ENCODE data around the gene GPR146.

DNA sequence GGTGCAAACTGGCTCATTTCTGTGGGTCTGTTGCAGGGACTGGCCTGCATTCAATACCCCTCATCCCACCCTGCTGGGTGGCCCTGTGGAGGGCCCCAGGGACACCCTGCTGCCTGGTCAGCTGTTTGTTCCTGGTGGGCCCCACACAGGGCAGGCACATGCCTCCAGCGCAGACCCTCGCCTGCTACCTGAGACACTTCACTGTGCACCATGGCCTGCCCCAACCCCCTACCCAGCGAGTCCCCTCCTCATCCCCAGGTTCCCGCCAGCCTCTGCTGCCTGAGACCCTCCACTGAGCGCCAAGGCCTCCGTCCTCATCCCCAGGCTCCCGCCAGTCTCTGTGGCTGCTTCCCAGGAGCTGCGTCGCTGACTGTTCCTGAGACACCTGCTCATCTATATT, 16.8 kb downstream of the GPR146 start:
- TF ChIP-seq CBX5 (CRISPR knock-in tag; IDR thresholded peaks at IDR 0.05; ENCODE audit: borderline replicate concordance) (no peak), ZFX (CRISPR knock-in tag; IDR thresholded peaks at IDR 0.05; ENCODE audit: low read depth) (no peak), SP5 (CRISPR knock-in tag; IDR thresholded peaks at IDR 0.05; ENCODE audit: borderline replicate concordance, low read depth) (no peak)
- TF ChIP-seq, protein P1, sequence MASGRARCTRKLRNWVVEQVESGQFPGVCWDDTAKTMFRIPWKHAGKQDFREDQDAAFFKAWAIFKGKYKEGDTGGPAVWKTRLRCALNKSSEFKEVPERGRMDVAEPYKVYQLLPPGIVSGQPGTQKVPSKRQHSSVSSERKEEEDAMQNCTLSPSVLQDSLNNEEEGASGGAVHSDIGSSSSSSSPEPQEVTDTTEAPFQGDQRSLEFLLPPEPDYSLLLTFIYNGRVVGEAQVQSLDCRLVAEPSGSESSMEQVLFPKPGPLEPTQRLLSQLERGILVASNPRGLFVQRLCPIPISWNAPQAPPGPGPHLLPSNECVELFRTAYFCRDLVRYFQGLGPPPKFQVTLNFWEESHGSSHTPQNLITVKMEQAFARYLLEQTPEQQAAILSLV (CRISPR knock-in tag; IDR thresholded peaks at IDR 0.05; ENCODE audit: borderline replicate concordance), result no peak
- TF ChIP-seq, protein P2, sequence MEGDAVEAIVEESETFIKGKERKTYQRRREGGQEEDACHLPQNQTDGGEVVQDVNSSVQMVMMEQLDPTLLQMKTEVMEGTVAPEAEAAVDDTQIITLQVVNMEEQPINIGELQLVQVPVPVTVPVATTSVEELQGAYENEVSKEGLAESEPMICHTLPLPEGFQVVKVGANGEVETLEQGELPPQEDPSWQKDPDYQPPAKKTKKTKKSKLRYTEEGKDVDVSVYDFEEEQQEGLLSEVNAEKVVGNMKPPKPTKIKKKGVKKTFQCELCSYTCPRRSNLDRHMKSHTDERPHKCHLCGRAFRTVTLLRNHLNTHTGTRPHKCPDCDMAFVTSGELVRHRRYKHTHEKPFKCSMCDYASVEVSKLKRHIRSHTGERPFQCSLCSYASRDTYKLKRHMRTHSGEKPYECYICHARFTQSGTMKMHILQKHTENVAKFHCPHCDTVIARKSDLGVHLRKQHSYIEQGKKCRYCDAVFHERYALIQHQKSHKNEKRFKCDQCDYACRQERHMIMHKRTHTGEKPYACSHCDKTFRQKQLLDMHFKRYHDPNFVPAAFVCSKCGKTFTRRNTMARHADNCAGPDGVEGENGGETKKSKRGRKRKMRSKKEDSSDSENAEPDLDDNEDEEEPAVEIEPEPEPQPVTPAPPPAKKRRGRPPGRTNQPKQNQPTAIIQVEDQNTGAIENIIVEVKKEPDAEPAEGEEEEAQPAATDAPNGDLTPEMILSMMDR (CRISPR knock-in tag; IDR thresholded peaks at IDR 0.05), result no peak
- TF ChIP-seq, protein P3, sequence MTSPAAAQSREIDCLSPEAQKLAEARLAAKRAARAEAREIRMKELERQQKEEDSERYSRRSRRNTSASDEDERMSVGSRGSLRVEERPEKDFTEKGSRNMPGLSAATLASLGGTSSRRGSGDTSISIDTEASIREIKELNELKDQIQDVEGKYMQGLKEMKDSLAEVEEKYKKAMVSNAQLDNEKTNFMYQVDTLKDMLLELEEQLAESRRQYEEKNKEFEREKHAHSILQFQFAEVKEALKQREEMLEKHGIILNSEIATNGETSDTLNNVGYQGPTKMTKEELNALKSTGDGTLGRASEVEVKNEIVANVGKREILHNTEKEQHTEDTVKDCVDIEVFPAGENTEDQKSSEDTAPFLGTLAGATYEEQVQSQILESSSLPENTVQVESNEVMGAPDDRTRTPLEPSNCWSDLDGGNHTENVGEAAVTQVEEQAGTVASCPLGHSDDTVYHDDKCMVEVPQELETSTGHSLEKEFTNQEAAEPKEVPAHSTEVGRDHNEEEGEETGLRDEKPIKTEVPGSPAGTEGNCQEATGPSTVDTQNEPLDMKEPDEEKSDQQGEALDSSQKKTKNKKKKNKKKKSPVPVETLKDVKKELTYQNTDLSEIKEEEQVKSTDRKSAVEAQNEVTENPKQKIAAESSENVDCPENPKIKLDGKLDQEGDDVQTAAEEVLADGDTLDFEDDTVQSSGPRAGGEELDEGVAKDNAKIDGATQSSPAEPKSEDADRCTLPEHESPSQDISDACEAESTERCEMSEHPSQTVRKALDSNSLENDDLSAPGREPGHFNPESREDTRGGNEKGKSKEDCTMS (CRISPR knock-in tag; conservative IDR thresholded peaks at IDR 0.05), result no peak

Data from HepG2 (cell line).